H1 (cell line): Measurements from ENCODE around the gene CYB561D2. TPM values are rescaled to one million over a fixed set of nuclear protein-coding genes. Genes with fewer than 3 reads are reported as not detected.

Source experiments
- CTCF ChIA-PET: fragments of 300-600 bp; sonication (Branson Sonifier 250); formaldehyde crosslinking; loops from one replicate; lab custom pipeline; 2021; ENCODE audit not compliant: partially characterized antibody; lab: Charles Lee
- POLR2A ChIA-PET: fragments of 300-600 bp; sonication (Branson Sonifier 250); formaldehyde crosslinking; loops from one replicate; lab custom pipeline; 2021; ENCODE audit warnings: inconsistent platforms; ENCODE audit not compliant: partially characterized antibody; lab: Charles Lee
- DNase-seq, 2 experiments: peaks; one replicate each; pipeline versions ENCODE4 v3.0.0 to v3.0.0-alpha.2; 2010 to 2022; ENCODE audit warnings: low spot score in 2 of 2, low read depth in 1 of 2, mixed read lengths in 1 of 2
- FAIRE-seq: peaks from 2 replicates; lab custom pipeline; 2011; peaks lifted over from hg19 to GRCh38; lab: Jason Lieb, UNC
- H2AFZ ChIP-seq: 2 replicates; pipeline ENCODE4 v1.8.1; 2012; ENCODE audit warnings: low read length, inconsistent platforms
- H2AK5ac ChIP-seq: 2 replicates; pipeline ENCODE4 v1.6.1; 2013; ENCODE audit warnings: low read depth, low read length
- H2BK120ac ChIP-seq: replicated peaks from 2 replicates; pipeline ENCODE3; 2013; ENCODE audit warnings: low read depth, low read length, inconsistent platforms
- H2BK12ac ChIP-seq: 2 replicates; pipeline ENCODE4 v1.6.1; 2013; ENCODE audit warnings: low read depth, low read length
- H2BK15ac ChIP-seq: 2 replicates; pipeline ENCODE4 v1.6.1; 2013; ENCODE audit warnings: low read length
- H2BK20ac ChIP-seq: 2 replicates; pipeline ENCODE4 v1.6.1; 2013; ENCODE audit warnings: low read length
- H2BK5ac ChIP-seq: 2 replicates; pipeline ENCODE4 v1.6.1; 2013; ENCODE audit warnings: low read depth, low read length
- H3K14ac ChIP-seq: 2 replicates; pipeline ENCODE4 v1.6.1; 2013; ENCODE audit warnings: inconsistent platforms; ENCODE audit not compliant: insufficient read length
- H3K18ac ChIP-seq: 2 replicates; pipeline ENCODE4 v1.6.1; 2013; ENCODE audit warnings: low read length; ENCODE audit errors: extremely low read depth
- H3K23ac ChIP-seq: 2 replicates; pipeline ENCODE4 v1.6.1; 2013; ENCODE audit warnings: inconsistent platforms; ENCODE audit not compliant: insufficient read length
- H3K23me2 ChIP-seq: 2 replicates; pipeline ENCODE4 v1.6.1; 2013; ENCODE audit warnings: low read depth, low read length
- H3K27ac ChIP-seq: 2 replicates; pipeline ENCODE4 v1.6.1; 2011; ENCODE audit warnings: low read depth, low read length, inconsistent platforms
- H3K27me3 ChIP-seq, 4 experiments: replicated peaks in 1 of 4; 1 replicate in 1 of 4; 2 replicates in 3 of 4; pipeline versions ENCODE4 v1.6.1 to v1.8.1; 2011 to 2013; ENCODE audit warnings: low read length in 3 of 4, mild to moderate bottlenecking in 3 of 4, inconsistent platforms in 2 of 4, mixed read lengths in 2 of 4, moderate library complexity in 1 of 4; ENCODE audit not compliant: control insufficient read depth in 3 of 4, insufficient read depth in 3 of 4; ENCODE audit errors: extremely low read depth in 1 of 4
- H3K36me3 ChIP-seq, 4 experiments: 2 replicates each; pipeline versions ENCODE4 v1.6.1 to v1.8.1; 2011 to 2013; ENCODE audit warnings: mild to moderate bottlenecking in 4 of 4, low read length in 3 of 4, moderate library complexity in 2 of 4, control low read depth in 1 of 4, inconsistent platforms in 1 of 4; ENCODE audit not compliant: insufficient read depth in 4 of 4, control insufficient read depth in 2 of 4
- H3K4ac ChIP-seq: replicated peaks from 2 replicates; pipeline ENCODE3; 2013; ENCODE audit warnings: low read length, low read depth, mixed read lengths, inconsistent platforms; ENCODE audit not compliant: insufficient read length
- H3K4me1 ChIP-seq, 4 experiments: replicated peaks in 1 of 4; 1 replicate in 1 of 4; 2 replicates in 3 of 4; pipeline versions ENCODE4 v1.6.1 to v1.8.1; 2011 to 2013; ENCODE audit warnings: low read length in 3 of 4, inconsistent platforms in 2 of 4, mixed read lengths in 1 of 4; ENCODE audit not compliant: insufficient read depth in 4 of 4, control insufficient read depth in 3 of 4
- H3K4me2 ChIP-seq, 2 experiments: 2 replicates each; pipeline versions ENCODE4 v1.6.1 to v1.8.1; 2011 to 2013; ENCODE audit warnings: low read depth in 2 of 2, low read length in 2 of 2, control low read depth in 1 of 2, inconsistent platforms in 1 of 2, mild to moderate bottlenecking in 1 of 2; ENCODE audit not compliant: insufficient read depth in 1 of 2
- H3K4me3 ChIP-seq, 4 experiments: fragments of 200-600, 300-600 bp in 1 of 4; sonication (generic), shearing (Covaris generic), sonication (Bioruptor Twin) in 1 of 4; 2 replicates each; pipeline versions ENCODE4 v1.5.1 to v1.8.1; 2011 to 2016; ENCODE audit warnings: low read length in 4 of 4, low read depth in 3 of 4, control low read depth in 2 of 4, inconsistent platforms in 2 of 4, mild to moderate bottlenecking in 2 of 4, mixed read lengths in 1 of 4, moderate library complexity in 1 of 4; ENCODE audit not compliant: insufficient read depth in 2 of 4; ENCODE audit errors: extremely low read depth in 1 of 4
- H3K56ac ChIP-seq: replicated peaks from 2 replicates; pipeline ENCODE3; 2013; ENCODE audit warnings: low read depth, mild to moderate bottlenecking, mixed read lengths, low read length, inconsistent platforms; ENCODE audit not compliant: insufficient read length
- H3K79me1 ChIP-seq: 2 replicates; pipeline ENCODE4 v1.6.1; 2013; ENCODE audit warnings: low read depth, low read length, control low read depth
- H3K79me2 ChIP-seq, 2 experiments: 2 replicates each; pipeline versions ENCODE4 v1.6.1 to v1.8.1; 2012 to 2013; ENCODE audit warnings: low read length in 2 of 2, mild to moderate bottlenecking in 2 of 2, inconsistent platforms in 1 of 2; ENCODE audit not compliant: insufficient read depth in 2 of 2, control insufficient read depth in 1 of 2
- H3K9ac ChIP-seq, 4 experiments: replicated peaks in 1 of 4; 1 replicate in 1 of 4; 2 replicates in 3 of 4; pipeline versions ENCODE4 v1.6.1 to v1.8.1; 2011 to 2013; ENCODE audit warnings: low read depth in 3 of 4, low read length in 3 of 4, control low read depth in 2 of 4, mild to moderate bottlenecking in 2 of 4, moderate library complexity in 2 of 4, inconsistent platforms in 1 of 4; ENCODE audit errors: extremely low read depth in 1 of 4
- H3K9me3 ChIP-seq, 2 experiments: 2 replicates each; pipeline versions ENCODE4 v1.6.1 to v1.8.1; 2012 to 2013; ENCODE audit warnings: mild to moderate bottlenecking in 2 of 2, moderate library complexity in 2 of 2, control low read depth in 1 of 2, inconsistent platforms in 1 of 2, low read depth in 1 of 2, low read length in 1 of 2, mixed read lengths in 1 of 2; ENCODE audit not compliant: insufficient read depth in 2 of 2
- H4K20me1 ChIP-seq, 2 experiments: replicated peaks in 1 of 2; 2 replicates each; pipeline versions ENCODE3 to v1.8.1; 2011 to 2013; ENCODE audit warnings: inconsistent platforms in 2 of 2, low read length in 2 of 2, mild to moderate bottlenecking in 1 of 2; ENCODE audit not compliant: insufficient read depth in 2 of 2, control insufficient read depth in 1 of 2
- H4K5ac ChIP-seq: 2 replicates; pipeline ENCODE4 v1.6.1; 2013; ENCODE audit warnings: low read length, low read depth, mixed read lengths, inconsistent platforms; ENCODE audit not compliant: insufficient read length
- H4K8ac ChIP-seq: 2 replicates; pipeline ENCODE4 v1.8.0; 2013; ENCODE audit warnings: mild to moderate bottlenecking, moderate library complexity, low read length, inconsistent platforms; ENCODE audit not compliant: insufficient read depth; ENCODE audit errors: extremely low read depth
- H4K91ac ChIP-seq: replicated peaks from 2 replicates; pipeline ENCODE3; 2013; ENCODE audit warnings: low read length, mixed read lengths, inconsistent platforms; ENCODE audit not compliant: insufficient read length
- ATF3 ChIP-seq: IDR thresholded peaks from 2 replicates; pipeline ENCODE4 v1.6.1; 2011; ENCODE audit warnings: low read depth, mild to moderate bottlenecking, low read length; ENCODE audit not compliant: insufficient read depth
- CEBPB ChIP-seq: IDR thresholded peaks from 2 replicates; pipeline ENCODE4 v1.6.1; 2012; ENCODE audit warnings: low read depth, low read length
- EGR1 ChIP-seq: IDR thresholded peaks from 2 replicates; pipeline ENCODE4 v1.6.1; 2011; ENCODE audit warnings: low read depth, low read length, borderline replicate concordance
- EP300 ChIP-seq, 2 experiments: IDR thresholded peaks; 1 replicate in 1 of 2; 2 replicates in 1 of 2; pipeline ENCODE4 v1.6.1; 2011 to 2012; ENCODE audit warnings: low read depth in 2 of 2, low read length in 2 of 2, mild to moderate bottlenecking in 2 of 2, borderline replicate concordance in 1 of 2, inconsistent platforms in 1 of 2, moderate library complexity in 1 of 2
- GABPA ChIP-seq: IDR thresholded peaks from 2 replicates; pipeline ENCODE4 v1.6.1; 2011; ENCODE audit warnings: mild to moderate bottlenecking, low read length, moderate library complexity, borderline replicate concordance; ENCODE audit not compliant: insufficient read depth
- NANOG ChIP-seq: IDR thresholded peaks from 2 replicates; pipeline ENCODE4 v1.6.1; 2011; ENCODE audit warnings: low read length, low read depth, mild to moderate bottlenecking, inconsistent platforms; ENCODE audit not compliant: insufficient read depth, poor library complexity, severe bottlenecking
- RAD21 ChIP-seq, 2 experiments: IDR thresholded peaks in 1 of 2; conservative IDR thresholded peaks in 1 of 2; 2 replicates each; pipeline ENCODE4 v1.6.1; 2011; ENCODE audit warnings: low read depth in 2 of 2, low read length in 2 of 2, improper control_type of control experiment in 1 of 2, inconsistent platforms in 1 of 2, mild to moderate bottlenecking in 1 of 2, moderate library complexity in 1 of 2
- SAP30 ChIP-seq: fragments of 300-600 bp; sonication (generic); IDR thresholded peaks from 2 replicates; pipeline ENCODE4 v1.7.1; 2012; ENCODE audit warnings: low read length, moderate library complexity, mild to moderate bottlenecking, inconsistent platforms; ENCODE audit not compliant: insufficient read depth, insufficient replicate concordance
- TBP ChIP-seq: IDR thresholded peaks from 2 replicates; pipeline ENCODE4 v1.6.1; 2011; ENCODE audit warnings: low read depth, low read length, improper control_type of control experiment
- TCF12 ChIP-seq: IDR thresholded peaks from 2 replicates; pipeline ENCODE4 v1.6.1; 2011; ENCODE audit warnings: low read depth, mild to moderate bottlenecking, low read length
- YY1 ChIP-seq: IDR thresholded peaks from 2 replicates; pipeline ENCODE4 v1.6.1; 2011; ENCODE audit warnings: low read depth, mild to moderate bottlenecking, low read length
- WGBS, 2 experiments: shearing (Covaris generic) in 1 of 2; methylation state at CpG; one replicate each; pipeline versions ENCODE4 v1.1.6 to v1.1.7; 2013 to 2015; ENCODE audit warnings: low lambda C conversion rate in 2 of 2, mixed read lengths in 2 of 2, inconsistent platforms in 1 of 2, low coverage in 1 of 2, missing lambda C conversion rate in 1 of 2; ENCODE audit not compliant: insufficient replicate concordance in 2 of 2, insufficient coverage in 1 of 2, insufficient read length in 1 of 2; ENCODE audit errors: extremely low coverage in 1 of 2, missing lambda C conversion rate in 1 of 2; 5-methylcytosine and 5-hydroxymethylcytosine counted together
- polyA plus RNA-seq, 7 experiments: library from polyadenylated mRNA; depleted of rRNA in 3 of 7; stranded (reverse) in 5 of 7; unstranded in 2 of 7; fragments of >200 nt in 5 of 7; fragments of 200-250 nt in 2 of 7; gene quantifications; 1 replicate in 5 of 7; 2 replicates in 1 of 7; 4 replicates in 1 of 7; pipeline versions ENCODE4 v1.2.1 to v1.2.3, GENCODE V29; 2011 to 2013; ENCODE audit warnings: missing spikeins in 2 of 7, mixed read lengths in 2 of 7
- total RNA-seq: library from RNA; stranded (reverse); fragmentation: NEBNext Ultra II Directional; extraction: Animal tissue kit (Norgen Biotek cat#: 25700); gene quantifications from 2 replicates; pipeline ENCODE4 v1.2.1, GENCODE V29; 2021

Gene CYB561D2
- total and polyA plus RNA-seq, 2 of the 8 experiments (the other 6 are each of a cell fraction or from before 2014, with no cell fraction given) = 9.8 to 34.0 TPM

- Histone ChIP-seq H3K36me3 (no peaks in the 10 kb centered on the region), H2BK5ac (0 out of 2 replicates have a peak overlapping the region, but pooled peaks have one; percentile 35), H3K79me1 (0 out of 2 replicates have a peak, but pooled peaks cover 2% of the 10 kb centered on the region), H3K4me2 (no peak overlapping the region), H3K9me3 (no peaks in the 10 kb centered on the region), H4K5ac (no peak overlapping the region), H2AFZ (no peak overlapping the region), H3K4me3 (no peak overlapping the region), H3K23ac (no peak overlapping the region), H3K14ac (no peak overlapping the region), H4K20me1 (peaks cover 0 to 2% of the 10 kb centered on the region in 2 experiments), H3K27ac (no peak overlapping the region), H3K18ac (peak overlapping the region; percentile 87; the same call in 1 of the 2 replicates), H4K8ac (peak overlapping the region; percentile 80; the same call in 1 of the 2 replicates), H2AK5ac (peak overlapping the region; percentile 72; the same call in 1 of the 2 replicates), H4K91ac (peak overlapping the region; percentile 86), H3K79me2 (no peaks in the 10 kb centered on the region), H3K9ac (no peak overlapping the region), H3K23me2 (0 out of 2 replicates have a peak, but pooled peaks cover 2% of the 10 kb centered on the region), H3K4me1 (peaks cover 0 to 29% (median 20%) of the 10 kb centered on the region in 4 experiments; a peak in 6 of 7 replicates), H2BK120ac (no peak overlapping the region), H3K4ac (no peak overlapping the region), H3K27me3 (no peaks in the 10 kb centered on the region; a peak in 2 of 7 replicates), H2BK12ac (peak overlapping the region; percentile 75; the same call in 1 of the 2 replicates), H2BK20ac (peak overlapping the region; percentile 66), H2BK15ac (peak overlapping the region; percentile 48; the same call in 1 of the 2 replicates), H3K56ac (no peak overlapping the region)
- CTCF ChIA-PET = interaction anchor here (0.6 to 5.5 kb wide), 28 partner anchors 9 to 224 kb away, joined by 3 to 52 read pairs (median 5); partner anchors contain the start of genes CYB561D2 and NPRL2
- POLR2A ChIA-PET = interaction anchor here (0.6 to 1.9 kb wide), 8 partner anchors 10 to 167 kb away, joined by 3 to 7 read pairs (median 4); partner anchors contain the start of genes CYB561D2 and NPRL2
- DNase-seq = no peak
- WGBS, 2 experiments = 87% methylated on average over 3 of the region's 3 CpGs; no CpG with 5 or more reads in 1 of the 2 experiments
- FAIRE-seq = no peak
- TF ChIP-seq TBP (no peak), NANOG (no peak), TCF12 (no peak), RAD21 (IDR thresholded peaks at IDR 0.05 in 1 of 2, conservative IDR thresholded peaks at IDR 0.05 in 1 of 2; ENCODE audit: low read depth in 2 of 2, low read length in 2 of 2) (no peak), GABPA (no peak), SAP30 (no peak), YY1 (no peak), EGR1 (no peak), EP300 (IDR thresholded peaks at IDR 0.05; ENCODE audit: borderline replicate concordance in 1 of 2, low read depth in 2 of 2, low read length in 2 of 2) (no peak), CEBPB (no peak), ATF3 (no peak)
Measured at GRCh38 chr3:50371133-50371685, 20.5 kb downstream of the CYB561D2 start.
